Stimulated activated CD8-positive, alpha-beta memory T cell treated with anti-CD3 and anti-CD28 coated beads, Interleukin-4, amount 100 ng/mL, for 24 hours (primary cell): ENCODE measurements around the gene ADAM8.
"Not testable (repeated sequence)": the region's sequence is repeated elsewhere in the genome, so short reads cannot be mapped to it uniquely, and the experiment has no call there.

Experiments
- DNase-seq: peaks from one replicate; pipeline ENCODE4 v3.0.0-alpha.2; 2020; ENCODE audit warnings: low read depth

ADAM8 gene

DNA sequence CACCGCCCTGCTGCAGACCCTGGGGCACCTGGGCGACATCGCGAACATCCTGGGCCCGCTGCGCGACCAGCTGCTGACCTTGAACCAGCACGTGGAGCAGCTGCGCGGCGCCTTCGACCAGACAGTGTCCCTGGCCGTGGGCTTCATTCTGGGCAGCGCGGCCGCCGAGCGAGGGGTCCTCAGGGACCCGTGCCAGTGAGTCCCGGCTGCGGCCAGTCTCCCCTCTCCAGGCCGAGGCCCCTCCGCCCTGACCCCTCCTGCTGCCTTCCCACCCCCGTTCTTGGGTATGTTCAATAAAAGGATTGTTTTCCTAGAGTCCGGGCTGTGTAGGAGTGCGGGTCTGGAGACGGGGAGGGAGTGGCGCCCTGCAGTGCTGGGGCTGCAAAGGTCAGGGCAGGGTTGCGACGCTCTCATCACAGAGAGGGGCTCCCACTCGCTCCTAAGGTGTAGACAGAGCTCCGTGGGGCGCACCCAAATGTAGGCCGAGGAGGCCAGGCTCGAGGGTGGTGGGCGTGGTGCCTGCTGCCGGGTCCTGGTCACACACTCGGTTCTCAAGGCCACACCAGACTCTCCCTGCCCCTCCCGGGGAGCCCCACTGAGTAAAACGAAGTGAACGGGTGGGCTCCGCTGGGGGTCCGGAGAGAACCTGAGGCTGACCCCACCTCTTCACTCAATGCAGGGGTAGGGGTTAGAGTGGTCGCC, 45.3 kb downstream of the ADAM8 start:
- no peak for DNase-seq

DNA sequence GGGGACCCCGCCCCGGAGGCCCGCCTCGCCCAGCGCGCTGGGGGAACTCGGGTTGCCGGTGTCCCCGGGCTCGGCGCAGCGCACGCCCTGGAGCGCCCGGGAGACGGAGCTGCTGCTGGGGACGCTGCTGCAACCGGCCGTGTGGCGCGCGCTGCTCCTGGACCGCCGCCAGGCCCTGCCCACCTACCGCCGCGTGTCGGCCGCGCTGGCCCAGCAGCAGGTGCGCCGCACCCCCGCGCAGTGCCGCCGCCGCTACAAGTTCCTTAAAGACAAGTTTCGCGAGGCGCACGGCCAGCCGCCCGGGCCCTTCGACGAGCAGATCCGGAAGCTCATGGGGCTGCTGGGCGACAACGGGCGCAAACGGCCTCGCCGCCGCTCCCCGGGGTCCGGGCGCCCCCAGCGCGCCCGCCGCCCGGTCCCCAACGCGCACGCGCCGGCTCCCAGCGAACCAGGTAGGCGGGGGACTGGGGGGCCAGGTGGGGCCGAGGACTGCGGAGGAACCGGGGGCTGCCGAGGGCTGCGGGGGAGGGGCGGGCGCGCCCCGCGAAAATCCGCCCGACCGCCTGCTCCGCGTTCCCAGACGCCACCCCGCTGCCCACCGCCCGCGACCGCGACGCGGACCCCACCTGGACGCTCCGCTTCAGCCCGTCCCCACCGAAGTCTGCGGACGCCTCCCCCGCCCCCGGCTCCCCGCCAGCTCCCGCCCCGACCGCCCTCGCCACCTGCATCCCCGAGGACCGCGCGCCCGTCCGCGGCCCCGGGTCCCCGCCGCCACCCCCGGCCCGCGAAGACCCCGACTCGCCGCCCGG, 46.1 kb downstream of the ADAM8 start:
- peak; percentile 9 for DNase-seq

- DNase-seq, result no peak
These were observed 46.7 kb downstream of the ADAM8 start, which contains the start of gene UTF1 for GRCh38 chr10:133230044-133230361. Gene UTF1, plus strand, starts transcription at chr10:133230217. Its CDS starts 72 bp downstream, at chr10:133230289.

- no peak for DNase-seq
These were observed 47.2 kb downstream of the ADAM8 start for GRCh38 chr10:133229265-133230043.

DNA sequence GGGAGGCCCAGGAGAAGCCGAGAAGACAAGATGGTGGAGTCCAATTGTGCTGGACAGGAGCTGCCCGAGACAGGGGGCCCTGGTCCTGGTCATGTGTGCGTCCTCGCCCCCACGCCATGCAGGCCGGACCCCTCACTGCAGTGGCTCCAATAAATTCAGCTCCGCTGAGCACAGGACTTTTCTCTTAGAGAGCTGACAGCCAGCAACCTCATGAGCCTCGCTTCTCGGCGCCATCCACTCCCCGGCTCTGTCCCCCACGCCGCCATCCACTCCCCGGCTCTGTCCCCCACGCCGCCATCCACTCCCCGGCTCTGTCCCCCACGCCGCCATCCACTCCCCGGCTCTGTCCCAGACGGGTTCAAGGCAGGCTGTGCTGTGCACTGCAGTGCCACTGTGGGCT, 49.4 kb downstream of the ADAM8 start:
- no peak for DNase-seq

- DNase-seq, result no peak
These were observed 50.3 kb downstream of the ADAM8 start for GRCh38 chr10:133226251-133226808.

DNA sequence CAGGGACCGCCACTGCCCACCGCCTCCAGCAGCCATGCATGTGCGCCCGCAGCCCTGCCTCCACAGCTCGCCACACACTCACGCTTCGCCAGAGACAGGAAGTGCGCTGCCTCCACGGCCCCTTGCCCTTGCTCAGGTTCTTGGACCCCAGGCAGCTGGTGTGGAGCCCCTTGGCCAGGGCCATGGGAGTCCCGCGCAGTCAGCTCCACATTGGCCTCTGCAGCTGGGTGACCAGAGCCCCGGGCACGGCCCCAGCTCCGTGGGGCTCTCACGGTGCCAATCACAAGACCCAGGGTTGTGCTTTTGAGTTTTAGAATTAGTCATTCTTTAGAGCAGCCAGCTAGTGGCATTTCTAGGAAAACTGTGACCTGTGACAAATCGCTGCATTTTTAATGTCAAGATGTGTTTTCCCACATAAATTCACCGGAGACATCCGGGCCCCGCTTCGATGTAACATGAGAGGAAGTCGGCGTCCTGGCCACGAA, 50.9 kb downstream of the ADAM8 start:
- no peak for DNase-seq

- DNase-seq, result no peak
These were observed 51.8 kb downstream of the ADAM8 start for GRCh38 chr10:133224756-133225372.

DNA sequence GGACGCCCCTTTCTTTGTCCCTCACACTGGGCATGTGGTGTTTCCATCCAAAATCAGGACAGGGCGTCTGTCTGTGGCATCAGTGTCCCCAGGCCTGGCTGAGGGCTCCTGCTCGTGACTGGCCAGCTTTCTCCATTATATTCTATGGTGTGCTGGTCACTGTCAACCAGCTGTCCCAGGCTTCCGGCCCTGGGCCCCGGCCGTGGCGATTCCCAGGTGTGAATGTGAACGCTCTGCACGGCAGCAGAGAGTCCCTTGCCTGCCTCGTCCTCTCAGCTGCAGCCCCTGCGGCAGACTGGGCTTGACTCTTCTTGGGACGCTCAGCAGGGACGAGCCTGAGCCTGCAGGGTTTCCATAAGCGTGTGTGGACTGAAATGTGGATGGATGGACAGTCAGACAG, 52.6 kb downstream of the ADAM8 start:
- DNase-seq, result no peak

- not testable (repeated sequence) for DNase-seq
These were observed 54.9 kb downstream of the ADAM8 start for GRCh38 chr10:133221756-133222155.

DNA sequence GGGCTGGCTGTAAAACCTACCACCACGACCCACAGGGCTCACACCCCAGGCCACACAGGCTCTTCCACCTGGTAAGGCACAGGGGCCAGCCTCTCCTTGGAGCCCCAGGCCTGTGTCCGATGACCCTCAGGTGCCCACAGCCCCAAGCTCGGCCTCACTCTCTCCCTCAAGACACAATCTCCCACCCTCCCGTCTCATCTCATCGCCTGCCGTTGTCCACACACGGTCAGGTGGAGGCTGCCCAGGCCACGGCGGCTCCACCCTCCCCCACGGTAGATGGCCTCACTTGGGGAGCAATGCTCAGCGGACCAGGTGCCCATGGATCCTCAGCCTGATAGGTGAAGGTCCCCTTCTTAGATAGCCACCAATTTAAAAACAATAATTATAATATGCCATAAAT, 55.3 kb downstream of the ADAM8 start:
- no peak for DNase-seq

- no peak for DNase-seq
These were observed 56.9 kb downstream of the ADAM8 start for GRCh38 chr10:133219782-133220181.

GRCh38 chr10:133218891-133219290, 57.8 kb downstream of the ADAM8 start:
- no peak for DNase-seq

DNA sequence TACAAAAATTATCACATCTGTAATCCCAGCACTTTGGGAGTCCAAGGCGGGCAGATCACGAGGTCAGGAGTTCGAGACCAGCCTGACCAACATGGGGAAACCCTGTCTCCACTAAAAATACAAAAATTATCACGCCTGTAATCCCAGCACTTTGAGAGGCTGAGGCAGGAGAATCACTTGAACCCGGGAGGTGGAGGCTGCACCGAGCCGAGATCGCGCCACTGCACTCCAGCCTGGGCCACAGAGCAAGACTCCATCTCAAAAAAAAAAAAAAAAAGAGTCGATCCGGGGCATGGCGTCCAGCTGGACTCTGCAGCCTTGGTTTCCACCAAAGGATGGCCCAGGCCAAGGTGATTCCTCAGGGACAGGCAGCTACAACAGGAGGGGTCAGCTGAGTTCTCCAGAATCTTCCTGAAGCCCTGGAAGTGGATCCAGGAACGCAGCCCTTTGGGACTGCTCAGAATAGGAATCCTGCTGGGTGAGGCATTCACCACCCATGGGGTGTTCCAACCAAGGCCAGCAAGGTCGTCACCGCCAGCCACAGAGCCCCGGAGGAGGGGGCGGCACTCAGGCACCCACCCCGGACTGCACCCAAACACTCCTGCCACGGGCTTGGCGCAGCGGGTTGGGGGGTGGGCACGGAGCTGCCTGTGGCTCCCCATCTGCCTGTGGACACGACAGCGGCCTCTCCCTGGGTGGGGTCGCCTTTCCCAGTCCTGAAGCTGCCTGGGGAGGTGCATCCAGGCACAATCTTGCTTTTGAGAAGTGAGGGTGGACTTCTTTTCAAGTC, 58.7 kb downstream of the ADAM8 start:
- DNase-seq, result no peak

GRCh38 chr10:133216776-133217175, 59.9 kb downstream of the ADAM8 start:
- no peak for DNase-seq

GRCh38 chr10:133215586-133215985, 61.1 kb downstream of the ADAM8 start:
- no peak for DNase-seq

DNA sequence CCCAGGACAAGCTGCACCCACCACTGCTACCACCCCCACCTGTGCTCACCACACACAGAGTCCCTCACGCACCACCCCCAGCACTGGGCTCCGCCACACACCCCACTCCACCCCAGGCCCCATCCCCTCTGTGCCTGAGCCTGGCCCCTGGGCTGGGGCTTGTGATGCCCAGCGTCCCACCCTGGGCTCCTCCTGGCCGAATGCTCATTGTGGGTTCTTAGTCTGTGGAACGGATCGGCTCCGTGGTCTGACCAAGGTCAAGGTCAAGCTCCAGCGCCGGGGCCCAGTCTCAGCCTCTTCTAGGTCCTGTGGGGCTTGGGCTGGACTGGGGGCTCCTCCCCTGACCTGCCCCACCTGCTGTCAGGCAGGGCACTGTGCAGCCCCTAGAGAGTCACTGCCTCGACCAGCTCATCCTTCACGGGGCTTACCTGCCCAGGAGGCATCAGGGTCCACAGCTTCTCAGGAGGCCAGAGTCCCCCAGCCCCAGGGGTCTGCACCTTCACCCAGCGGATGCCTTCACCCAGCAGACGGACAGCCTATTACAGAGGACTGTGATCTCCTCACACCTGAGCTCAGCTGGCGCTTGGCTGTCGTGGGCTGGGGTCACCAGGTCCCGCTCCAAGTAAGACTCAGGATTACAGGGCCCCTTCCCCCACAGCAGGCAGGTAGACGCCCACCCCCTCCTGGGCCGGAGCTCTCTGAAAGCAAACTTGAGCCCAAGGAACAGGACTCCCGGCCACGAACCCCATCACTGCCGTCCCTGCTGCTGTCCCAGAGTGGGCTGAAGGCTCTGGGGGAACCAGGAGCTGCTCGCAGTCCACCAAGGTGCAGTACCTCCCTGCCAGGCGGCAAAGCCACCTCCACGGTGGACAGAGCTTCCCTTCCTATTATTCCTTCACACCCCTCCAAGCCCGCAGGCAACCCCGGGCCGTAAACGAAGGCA, 61.9 kb downstream of the ADAM8 start:
- DNase-seq, result no peak

DNA sequence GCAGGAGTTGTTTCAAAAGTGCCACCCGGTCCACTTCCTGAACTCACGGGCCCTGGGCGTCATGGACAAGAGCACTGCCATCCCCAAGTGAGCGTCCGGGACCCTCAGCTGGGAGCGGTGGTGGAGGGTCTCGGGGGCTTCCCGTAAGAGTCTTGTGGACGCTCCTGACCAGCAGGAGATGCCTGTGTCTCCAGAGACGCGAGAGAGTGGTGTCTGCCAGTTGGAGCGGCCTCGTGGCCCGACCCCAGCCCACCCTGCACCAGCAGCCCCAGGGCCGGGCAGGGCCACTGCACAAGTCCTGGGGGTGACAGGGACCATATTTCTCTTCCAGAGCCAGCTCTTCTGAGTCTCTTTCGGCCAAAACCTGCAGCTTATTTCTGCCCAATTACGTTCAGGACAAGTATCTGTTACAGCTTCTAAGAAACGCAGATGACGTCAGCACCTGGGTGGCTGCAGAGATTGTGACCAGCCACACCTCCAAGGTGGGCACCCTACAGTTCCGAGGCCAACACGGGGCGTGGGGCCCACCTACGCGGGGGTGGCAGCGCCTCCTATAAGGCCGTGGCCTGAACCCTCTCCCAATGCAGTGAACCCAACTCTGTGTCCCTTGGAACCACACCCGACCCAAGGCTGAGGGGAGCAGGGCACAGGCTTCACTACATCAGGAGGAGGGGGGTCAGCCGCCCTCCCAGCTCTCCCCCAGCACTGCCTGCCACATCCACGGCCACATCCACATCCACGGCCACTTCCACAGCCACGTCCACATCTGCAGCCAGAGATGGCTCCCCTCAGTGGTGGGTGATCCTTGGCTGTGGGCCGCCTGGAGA, 62.8 kb downstream of the ADAM8 start:
- DNase-seq, result no peak
